ENCODE measurements around the gene XPNPEP3. TPM values are rescaled to one million over a fixed set of nuclear protein-coding genes. Genes with fewer than 3 reads are reported as not detected.

The XPNPEP3 gene
- total RNA-seq, 1 donor from 2014 or later: 28.7 TPM

DNA sequence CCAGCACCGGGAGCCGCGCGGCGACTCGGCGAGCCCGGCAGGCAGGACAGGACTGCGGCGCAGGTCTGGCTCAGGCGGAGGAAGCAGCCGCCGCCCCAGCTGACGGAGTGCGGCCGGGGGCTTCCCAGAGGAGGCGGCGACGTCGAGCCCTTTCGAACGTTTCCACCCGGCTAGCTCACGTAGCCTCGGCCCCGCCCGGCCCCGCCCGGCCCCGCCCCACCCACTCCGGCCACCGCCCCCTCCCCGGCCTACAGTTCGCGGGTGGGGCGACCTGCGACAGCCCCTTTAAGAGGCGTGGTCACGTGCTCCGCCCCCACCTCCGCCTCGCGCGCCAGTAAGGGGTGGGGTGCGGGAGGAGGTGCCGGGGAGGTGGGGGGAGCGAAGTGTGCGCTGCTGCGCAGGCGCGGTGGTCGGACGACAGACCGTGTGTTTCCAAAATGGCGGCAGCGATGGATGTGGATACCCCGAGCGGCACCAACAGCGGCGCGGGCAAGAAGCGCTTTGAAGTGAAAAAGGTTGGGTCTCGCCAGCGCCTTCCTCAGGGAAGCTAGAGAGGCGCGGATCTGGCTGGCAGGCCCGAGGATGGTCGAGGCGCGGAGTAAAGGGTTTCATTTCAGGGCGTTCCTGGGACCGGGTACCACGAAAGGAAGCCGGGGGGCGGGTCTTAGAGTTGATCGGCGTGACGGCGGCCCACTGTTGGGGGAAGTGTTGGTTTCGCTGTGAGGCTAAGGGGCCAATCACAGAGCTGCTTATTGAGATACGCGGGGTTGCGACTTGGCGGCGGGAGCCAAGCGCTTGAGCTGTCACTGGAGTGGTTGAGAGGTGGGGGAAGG is 94.2 kb downstream of the XPNPEP3 start, which contains the start of gene RBX1:
Gene RBX1, plus strand, starts transcription at position 417 of the 833 bp plus-strand sequence. Its CDS starts 21 bp downstream, at position 438.
- H3K27ac ChIP-seq (replicated peaks): peak within 1 kb of the TSS; percentile 97
- peaks cover 41% of the 10 kb centered on the region for H3K4me1 ChIP-seq
- DNase-seq: peak; percentile 98
- peaks cover 25% of the 10 kb centered on the region for H3K36me3 ChIP-seq
- H3K9me3 ChIP-seq (replicated peaks): no peaks in the 10 kb centered on the region
- intact Hi-C loops (cut with micrococcal nuclease): no loop called here
- TF ChIP-seq CTCF (IDR thresholded peaks at IDR 0.05; ENCODE audit: borderline replicate concordance): no peak
- peak within 1 kb of the TSS; percentile 80 for H3K4me3 ChIP-seq
- no peaks in the 10 kb centered on the region for H3K27me3 ChIP-seq (ENCODE audit: low read depth)

DNA sequence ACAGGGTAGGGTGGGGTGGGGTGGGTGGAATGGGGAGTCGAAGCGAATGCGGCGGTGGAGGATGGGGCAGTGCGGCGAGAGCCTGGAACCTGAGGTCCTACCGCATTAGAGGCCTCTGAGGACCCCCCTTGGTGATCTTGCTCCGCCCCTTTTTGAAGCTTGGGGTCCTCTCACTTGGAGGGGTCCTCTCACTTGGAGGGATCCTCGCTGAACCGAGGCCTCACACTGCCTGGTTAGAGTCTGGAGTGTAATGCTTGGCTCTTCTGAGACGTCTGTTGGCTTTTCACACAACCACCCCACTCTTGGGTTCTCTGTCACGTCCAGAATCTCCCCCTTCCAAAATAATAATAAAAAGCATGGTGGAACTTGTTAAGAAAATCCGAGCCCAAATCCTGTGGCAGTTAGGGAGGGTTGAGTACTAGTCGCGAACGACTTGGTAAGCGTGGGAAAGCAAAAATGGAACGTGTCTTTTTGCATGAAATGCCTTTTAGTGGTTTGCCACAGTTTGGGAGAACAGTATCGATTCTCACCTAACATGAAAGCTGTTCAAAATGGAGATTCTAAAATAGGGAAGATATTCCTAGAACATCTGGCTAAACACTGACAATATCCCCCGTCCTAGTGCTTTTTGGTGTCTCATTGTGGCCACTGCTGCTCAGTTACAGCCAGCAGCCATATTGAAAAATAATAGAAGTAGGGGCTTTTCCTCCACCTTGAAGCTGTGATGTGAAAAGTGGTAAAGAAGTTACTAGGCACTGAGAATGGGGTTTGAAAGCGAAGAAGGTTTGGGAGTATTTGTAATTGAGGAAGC is 95.1 kb downstream of the XPNPEP3 start:
- no peak for DNase-seq
- intact Hi-C loops (cut with micrococcal nuclease): no loop called here
- Histone ChIP-seq H3K27me3 (ENCODE audit: low read depth) (no peaks in the 10 kb centered on the region), H3K4me3 (peak overlapping the region; percentile 80), H3K36me3 (peaks cover 28% of the 10 kb centered on the region), H3K9me3 (replicated peaks) (no peaks in the 10 kb centered on the region), H3K4me1 (peaks cover 41% of the 10 kb centered on the region), H3K27ac (replicated peaks) (peak overlapping the region; percentile 97)
- TF ChIP-seq CTCF (IDR thresholded peaks at IDR 0.05; ENCODE audit: borderline replicate concordance): no peak

DNA sequence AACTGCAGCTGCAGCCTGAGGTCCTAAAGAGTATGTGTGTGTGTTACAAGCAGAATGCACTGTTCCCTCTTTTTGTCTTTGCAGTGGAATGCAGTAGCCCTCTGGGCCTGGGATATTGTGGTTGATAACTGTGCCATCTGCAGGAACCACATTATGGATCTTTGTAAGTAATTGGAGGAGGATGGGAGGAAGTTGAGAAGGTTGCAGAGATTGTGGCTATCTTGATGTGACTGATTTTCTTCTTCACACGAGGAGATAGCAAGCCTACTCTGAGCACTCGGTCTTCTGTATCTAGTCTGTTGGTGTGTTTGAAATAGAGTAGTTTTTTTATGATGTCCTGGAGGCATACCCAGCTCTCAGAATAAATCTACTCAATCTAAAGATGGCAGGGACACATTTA is 96.5 kb downstream of the XPNPEP3 start:
- Histone ChIP-seq H3K4me3 (no peak overlapping the region), H3K27me3 (ENCODE audit: low read depth) (no peaks in the 10 kb centered on the region), H3K27ac (replicated peaks) (peak overlapping the region; percentile 97), H3K36me3 (peaks cover 37% of the 10 kb centered on the region), H3K9me3 (replicated peaks) (no peaks in the 10 kb centered on the region), H3K4me1 (peaks cover 41% of the 10 kb centered on the region)
- no peak for DNase-seq
- TF ChIP-seq CTCF (IDR thresholded peaks at IDR 0.05; ENCODE audit: borderline replicate concordance): no peak
- intact Hi-C loops (cut with micrococcal nuclease): no loop called here

- intact Hi-C loops (cut with micrococcal nuclease): loop anchor here (2.0 kb wide), 1 partner anchor 143 kb away; no protein-coding TSS in a partner anchor
- no peak for TF ChIP-seq CTCF (IDR thresholded peaks at IDR 0.05; ENCODE audit: borderline replicate concordance)
- H3K27me3 ChIP-seq (ENCODE audit: low read depth): no peaks in the 10 kb centered on the region
- peaks cover 37% of the 10 kb centered on the region for H3K36me3 ChIP-seq
- no peak for DNase-seq
- H3K27ac ChIP-seq (replicated peaks): no peak overlapping the region
- no peaks in the 10 kb centered on the region for H3K9me3 ChIP-seq (replicated peaks)
- peaks cover 43% of the 10 kb centered on the region for H3K4me1 ChIP-seq
- no peak overlapping the region for H3K4me3 ChIP-seq
Observed at GRCh38 chr22:40954113-40954512, 97.2 kb downstream of the XPNPEP3 start.

DNA sequence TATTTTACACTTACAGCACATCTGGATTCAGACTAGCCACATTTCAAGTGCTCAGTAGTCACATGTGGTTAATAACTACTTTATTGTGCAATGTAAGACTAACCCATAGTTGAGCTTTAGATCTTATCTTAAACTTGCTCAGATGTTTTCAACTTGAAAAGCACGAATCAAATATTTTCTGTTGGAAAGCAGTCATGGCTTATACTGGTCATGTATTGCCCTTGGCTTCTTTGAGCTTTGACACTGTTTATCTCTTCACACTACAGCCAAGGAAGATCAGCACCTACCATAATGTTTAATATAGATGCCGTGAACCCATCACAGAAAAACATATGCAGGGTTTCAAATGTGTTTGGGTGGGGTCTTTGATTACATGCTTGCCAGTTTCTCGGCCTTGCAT is 98.6 kb downstream of the XPNPEP3 start:
- TF ChIP-seq CTCF (IDR thresholded peaks at IDR 0.05; ENCODE audit: borderline replicate concordance): no peak
- DNase-seq: no peak
- H3K27me3 ChIP-seq (ENCODE audit: low read depth): no peaks in the 10 kb centered on the region
- intact Hi-C loops (cut with micrococcal nuclease): loop anchor here (2.0 kb wide), 1 partner anchor 141 kb away; no protein-coding TSS in a partner anchor
- H3K9me3 ChIP-seq (replicated peaks): no peaks in the 10 kb centered on the region
- no peak overlapping the region for H3K27ac ChIP-seq (replicated peaks)
- H3K4me3 ChIP-seq: no peak overlapping the region
- H3K4me1 ChIP-seq: peaks cover 52% of the 10 kb centered on the region
- peaks cover 37% of the 10 kb centered on the region for H3K36me3 ChIP-seq
